DMS 273 (cell line): ENCODE results near the gene CX3CL1.
"Not testable (repeated sequence)": the region's sequence is repeated elsewhere in the genome, so short reads cannot be mapped to it uniquely, and the experiment has no call there.

Source experiments
- DNase-seq: peaks from one replicate; lab custom pipeline; 2025; ENCODE audit not compliant: unreplicated experiment; lab: John Stamatoyannopoulos, UW

Gene CX3CL1

DNA sequence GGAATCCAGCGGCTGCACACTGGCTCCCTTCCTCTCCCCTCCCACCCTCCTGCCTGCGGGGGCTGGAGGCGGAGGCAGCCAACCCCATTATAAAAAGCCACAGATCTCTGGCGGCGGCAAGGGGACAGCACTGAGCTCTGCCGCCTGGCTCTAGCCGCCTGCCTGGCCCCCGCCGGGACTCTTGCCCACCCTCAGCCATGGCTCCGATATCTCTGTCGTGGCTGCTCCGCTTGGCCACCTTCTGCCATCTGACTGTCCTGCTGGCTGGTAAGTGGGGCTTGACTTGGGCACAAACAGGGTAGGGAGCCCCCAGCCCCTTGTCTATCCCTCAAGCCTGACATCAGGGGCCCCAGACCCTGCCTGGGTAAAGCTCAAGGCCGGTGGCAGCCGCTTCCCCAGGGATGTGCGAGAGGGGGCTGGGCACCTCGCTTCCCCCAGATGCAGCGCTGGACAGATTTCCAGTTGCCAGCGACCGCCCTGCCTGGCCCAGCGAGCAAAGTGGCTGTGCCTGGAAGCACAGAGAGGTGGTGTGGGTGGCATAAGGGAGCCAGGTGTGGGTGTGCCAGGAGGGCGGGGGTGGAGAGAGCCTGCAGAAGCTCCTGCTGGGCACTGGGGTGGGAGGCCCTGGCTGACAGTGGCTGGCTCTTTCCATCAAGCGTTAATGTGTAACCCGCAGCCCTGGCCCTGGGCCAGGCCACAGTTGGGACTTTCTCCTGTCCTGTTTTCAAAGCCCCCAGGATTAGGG lies at the start of gene CX3CL1:
TSS of gene CX3CL1 (plus strand) at position 119 of the 745 bp plus-strand sequence. CDS start at position 198, 79 bp downstream.
- DNase-seq, result peak; percentile 79

DNA sequence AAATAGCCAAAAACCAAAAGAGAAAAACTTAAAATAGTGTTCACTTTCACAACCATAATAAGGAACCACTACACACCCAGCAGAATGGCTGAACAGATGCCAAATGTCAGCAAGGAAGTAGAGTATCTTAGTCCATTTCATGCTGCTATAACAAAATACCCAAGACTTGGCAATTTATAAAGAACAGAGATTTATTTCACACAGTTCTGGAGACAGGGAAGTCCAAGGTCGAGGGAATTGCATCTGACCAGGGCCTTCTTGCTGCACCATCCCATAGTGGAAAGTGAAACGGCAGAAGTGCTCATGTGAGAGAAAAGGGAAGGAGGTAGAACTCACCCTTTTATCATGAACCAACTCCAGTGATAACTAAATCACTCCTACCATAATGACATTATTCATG lies 47.5 kb upstream of the CX3CL1 start:
- no peak for DNase-seq

GRCh38 chr16:57325458-57325857 lies 46.8 kb upstream of the CX3CL1 start:
- no peak for DNase-seq

GRCh38 chr16:57329718-57330327 lies 42.5 kb upstream of the CX3CL1 start:
- DNase-seq, result no peak

DNA sequence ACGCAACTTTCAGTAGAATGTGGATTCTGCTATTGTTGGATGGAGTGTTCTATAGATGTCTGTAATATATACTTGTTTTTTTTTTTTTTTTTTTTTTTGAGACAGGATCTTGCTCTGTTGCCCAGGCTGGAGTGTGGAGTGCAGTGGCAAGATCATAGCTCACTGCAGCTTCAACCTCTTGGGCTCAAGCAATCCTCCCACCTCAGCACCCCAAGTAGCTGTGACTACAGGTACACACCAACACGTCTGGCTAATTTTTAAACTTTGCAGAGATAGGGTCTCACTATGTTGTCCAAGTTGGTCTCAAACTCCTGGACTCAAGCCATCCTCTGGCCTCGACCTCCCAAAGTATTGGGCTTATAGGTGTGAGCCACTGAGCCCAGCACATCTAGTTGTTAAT lies 40.9 kb upstream of the CX3CL1 start:
- no peak for DNase-seq

- DNase-seq, result no peak
These were observed 38.9 kb upstream of the CX3CL1 start for GRCh38 chr16:57333402-57333801.

DNA sequence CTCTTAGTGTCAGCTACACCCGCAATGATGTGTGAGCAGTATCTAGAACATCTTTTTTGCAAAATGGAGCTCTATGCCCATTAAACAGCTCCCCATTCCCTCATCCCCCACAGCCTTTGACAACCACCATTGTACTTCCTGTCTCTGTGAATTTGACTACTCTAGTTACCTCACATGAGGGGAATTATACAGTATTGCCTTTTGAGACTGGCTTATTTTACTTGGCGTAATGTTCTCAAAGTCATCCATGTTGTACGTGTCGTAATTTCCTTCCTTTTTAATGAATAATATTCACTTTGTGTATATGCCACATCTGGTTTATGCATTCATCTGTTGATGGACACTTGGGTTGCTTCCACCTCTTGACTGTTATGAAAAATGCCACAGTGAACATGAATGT lies 36.9 kb upstream of the CX3CL1 start:
- no peak for DNase-seq

DNA sequence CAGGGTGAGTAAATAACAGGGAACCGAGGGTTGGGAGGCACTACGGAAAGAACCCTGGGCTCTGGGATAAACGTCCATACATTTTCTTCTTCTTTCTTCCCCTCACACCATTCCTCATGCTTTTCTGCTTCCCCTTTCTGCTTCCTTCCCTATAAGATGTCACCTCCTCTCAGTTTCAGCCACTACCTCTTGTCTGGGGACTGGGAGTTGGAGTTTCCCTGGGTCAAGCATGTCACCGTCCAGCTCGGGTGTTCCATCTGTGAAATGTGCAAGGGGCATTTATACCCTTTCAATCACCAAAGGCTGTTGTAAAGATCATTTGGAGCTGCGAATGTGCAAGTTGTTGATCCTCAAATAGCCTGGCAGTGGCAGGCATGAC lies 31.2 kb upstream of the CX3CL1 start:
- no peak for DNase-seq

- peak; percentile 21 for DNase-seq
These were observed 30.6 kb upstream of the CX3CL1 start for GRCh38 chr16:57341441-57342303.

DNA sequence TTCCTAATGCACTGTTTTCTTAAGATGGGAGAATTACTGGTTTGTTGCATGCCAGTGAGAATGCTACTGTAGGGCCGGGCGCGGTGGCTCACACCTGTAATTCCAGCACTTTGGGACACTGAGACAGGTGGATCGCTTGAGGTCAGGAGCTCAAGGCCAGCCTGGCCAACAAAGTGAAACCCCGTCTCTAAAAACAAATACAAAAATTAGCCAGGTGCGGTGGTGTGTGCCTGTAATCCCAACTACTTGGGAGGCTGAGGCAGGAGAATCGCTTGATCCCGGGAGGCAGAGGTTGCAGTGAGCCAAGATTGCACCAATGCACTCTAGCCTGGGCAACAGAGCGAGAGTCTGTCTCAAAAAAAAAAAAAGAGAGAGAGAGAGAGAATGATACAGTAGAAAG lies 29.7 kb upstream of the CX3CL1 start:
- not testable (repeated sequence) for DNase-seq

GRCh38 chr16:57343221-57343620 lies 29.1 kb upstream of the CX3CL1 start:
- DNase-seq, result no peak

- DNase-seq, result not testable (repeated sequence)
These were observed 28.2 kb upstream of the CX3CL1 start for GRCh38 chr16:57344094-57344493.

DNA sequence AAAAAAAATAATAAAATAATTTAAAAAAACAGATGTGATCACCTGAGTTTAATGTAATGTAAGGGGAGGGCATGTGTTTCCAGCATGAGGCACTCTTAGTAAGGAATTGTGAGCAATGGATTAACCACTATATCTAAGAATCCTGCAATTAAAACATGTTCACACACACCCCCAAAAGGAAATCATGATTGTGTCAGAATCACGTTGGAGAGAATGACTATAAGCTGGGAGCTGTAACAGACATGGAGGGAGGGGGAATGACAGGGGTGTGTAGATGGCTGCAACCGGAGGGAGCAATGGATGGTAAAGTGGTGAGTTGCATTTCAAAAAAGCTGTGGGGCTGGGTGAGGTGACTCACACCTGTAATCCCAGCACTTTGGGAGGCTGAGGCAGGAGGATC lies 27.3 kb upstream of the CX3CL1 start:
- no peak for DNase-seq

DNA sequence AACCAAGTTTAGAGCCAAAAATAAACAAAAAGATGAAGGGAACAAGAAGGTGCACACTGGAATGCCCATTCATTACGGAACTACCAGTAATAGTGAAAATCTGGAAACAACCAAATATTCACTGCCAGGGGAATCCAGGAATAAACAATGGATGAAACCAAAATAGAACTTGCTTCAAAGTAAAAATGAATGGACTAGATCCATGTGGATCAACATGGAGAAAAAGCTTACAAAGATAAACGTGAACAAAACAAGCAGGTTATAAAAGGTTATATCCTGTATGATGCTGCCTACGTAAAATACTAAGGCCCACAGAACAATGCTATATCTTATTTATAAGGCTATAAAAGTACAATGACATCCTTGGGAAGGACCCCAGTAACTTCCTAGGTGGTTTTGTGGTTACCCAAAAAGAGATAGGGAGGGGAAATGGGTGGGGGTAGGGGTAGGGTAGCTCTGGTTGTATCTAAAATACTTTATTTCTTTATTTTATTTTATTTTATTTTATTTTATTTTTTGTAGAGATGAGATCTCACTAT lies 26.6 kb upstream of the CX3CL1 start:
- no peak for DNase-seq

DNA sequence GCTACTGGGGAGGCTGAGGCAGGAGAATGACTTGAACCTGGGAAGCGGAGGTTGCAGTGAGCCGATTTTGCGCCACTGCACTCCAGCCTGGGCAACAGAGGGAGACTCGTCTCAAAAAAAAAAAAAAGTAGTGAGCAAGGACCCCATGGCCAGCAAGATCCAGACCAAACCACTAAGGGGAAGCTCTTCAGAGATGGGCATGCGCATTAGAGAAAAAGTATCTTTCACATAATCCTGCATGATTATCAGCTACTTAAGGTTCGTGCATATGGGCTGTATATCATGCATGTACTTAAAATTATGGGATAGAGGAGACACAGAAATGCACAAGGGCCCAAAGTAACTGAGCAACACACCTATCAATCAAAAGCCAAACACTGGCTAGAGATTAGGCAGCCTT lies 24.4 kb upstream of the CX3CL1 start:
- no peak for DNase-seq

GRCh38 chr16:57348327-57348726 lies 24.0 kb upstream of the CX3CL1 start:
- no peak for DNase-seq

DNA sequence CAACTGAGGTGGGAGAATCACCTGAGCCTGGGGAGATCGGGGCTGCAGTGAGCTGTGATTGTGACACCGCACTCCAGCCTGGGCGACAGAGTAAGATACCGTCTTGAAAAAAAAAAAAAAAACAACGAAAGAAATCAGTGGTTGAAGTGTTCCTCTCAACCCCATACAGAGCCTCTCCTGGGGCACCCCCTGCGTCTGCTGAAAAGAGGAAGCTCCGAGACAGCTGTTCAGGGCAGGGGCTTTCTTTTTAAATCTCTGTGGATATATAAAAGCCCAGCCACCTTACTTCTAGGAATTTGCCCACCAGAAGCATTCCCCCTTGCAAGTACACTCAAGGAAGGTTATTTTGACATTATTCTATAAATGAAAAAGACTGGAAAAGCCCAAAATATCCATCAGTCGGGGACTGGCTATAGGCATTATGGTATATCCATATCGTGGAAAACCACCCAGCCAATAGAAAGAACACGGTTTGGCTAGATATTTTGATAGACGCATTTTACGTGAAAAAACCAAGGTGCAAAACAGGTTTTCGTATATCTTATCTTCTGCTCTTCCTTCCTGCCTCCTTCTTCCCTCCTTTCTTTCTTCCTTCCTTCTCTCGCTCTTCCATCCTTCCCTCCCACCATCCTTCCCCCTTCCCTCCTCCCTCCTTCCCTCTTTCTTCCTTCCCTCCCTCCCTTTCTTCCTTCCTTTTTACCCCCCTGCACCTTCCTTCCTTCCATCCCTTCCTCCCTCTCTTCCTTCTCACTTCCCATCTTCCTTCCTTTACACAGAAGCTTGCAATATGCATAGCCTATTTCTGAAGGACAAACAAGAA lies 22.9 kb upstream of the CX3CL1 start:
- no peak for DNase-seq

- no peak for DNase-seq
These were observed 19.6 kb upstream of the CX3CL1 start for GRCh38 chr16:57352636-57353047.

DNA sequence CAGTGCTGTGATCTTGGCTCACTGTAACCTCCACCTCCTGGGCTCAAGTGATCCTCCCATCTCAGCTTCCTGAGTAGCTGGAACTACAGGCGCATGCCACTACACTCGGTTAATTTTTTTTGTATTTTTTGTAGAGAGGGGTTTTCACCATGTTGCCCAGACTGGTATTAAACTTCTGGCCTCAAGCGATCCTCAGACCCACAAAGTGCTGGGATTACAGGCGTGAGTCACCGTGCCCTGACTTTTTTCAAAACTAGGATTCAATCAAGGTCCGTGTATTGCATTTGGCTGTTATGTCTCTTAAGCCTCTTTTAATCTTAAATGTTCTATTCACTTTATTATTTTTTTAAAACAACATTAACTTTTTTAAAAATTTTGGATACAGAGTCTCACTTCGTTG lies 18.0 kb upstream of the CX3CL1 start:
- no peak for DNase-seq

DNA sequence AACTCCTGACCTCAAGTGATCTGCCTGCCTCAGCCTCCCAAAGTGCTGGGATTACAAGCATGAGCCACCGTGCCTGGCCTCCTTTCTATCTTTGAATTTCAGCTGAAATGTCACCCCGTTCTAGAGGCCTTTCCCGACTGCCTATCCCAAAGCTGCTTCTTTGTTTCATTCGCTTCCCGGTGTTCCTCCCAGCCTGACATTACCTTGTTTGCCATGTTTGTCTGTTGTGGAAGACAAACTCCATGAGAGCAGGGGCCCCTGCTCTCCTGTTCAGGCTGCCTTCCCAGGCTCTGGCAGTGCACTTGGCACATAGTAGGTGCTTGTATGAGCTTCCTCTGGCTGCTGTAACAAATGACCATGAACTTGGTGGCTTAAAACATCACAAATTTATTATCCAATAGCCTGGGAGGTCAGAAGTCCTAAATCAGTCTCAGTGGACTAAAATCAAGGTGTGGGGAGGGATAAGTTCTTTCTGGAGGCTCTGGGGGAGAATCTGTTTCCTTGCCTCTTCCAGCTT lies 16.3 kb upstream of the CX3CL1 start:
- DNase-seq, result no peak

- DNase-seq, result no peak
These were observed 15.7 kb upstream of the CX3CL1 start for GRCh38 chr16:57356547-57356946.
